Neural progenitor cell (in vitro differentiated cells): ENCODE results near the gene YTHDC1. TPM values are rescaled to one million over a fixed set of nuclear protein-coding genes. Genes with fewer than 3 reads are reported as not detected.
"Not testable (repeated sequence)": the region's sequence is repeated elsewhere in the genome, so short reads cannot be mapped to it uniquely, and the experiment has no call there.

Source experiments
- DNase-seq: peaks from one replicate; pipeline ENCODE4 v3.0.0-alpha.2; 2016; ENCODE audit warnings: low spot score
- H2AFZ ChIP-seq: fragments of 200-600 bp; sonication (generic); replicated peaks from 2 replicates; pipeline ENCODE4 v1.6.1; 2016; ENCODE audit warnings: antibody characterized with exemption
- H3F3A ChIP-seq: fragments of 200-600 bp; sonication (generic); 2 replicates; pipeline ENCODE4 v1.6.1; 2016; ENCODE audit warnings: antibody characterized with exemption, low read depth
- H3K27ac ChIP-seq: fragments of 200-600 bp; sonication (generic); 2 replicates; pipeline ENCODE4 v1.5.1; 2016; ENCODE audit warnings: mild to moderate bottlenecking
- H3K27me3 ChIP-seq: fragments of 200-600 bp; sonication (generic); 2 replicates; pipeline ENCODE4 v1.6.1; 2016; ENCODE audit warnings: mild to moderate bottlenecking, moderate library complexity
- H3K36me3 ChIP-seq: fragments of 200-600 bp; sonication (generic); 2 replicates; pipeline ENCODE4 v1.5.1; 2016
- H3K4me1 ChIP-seq: fragments of 200-600 bp; sonication (generic); 2 replicates; pipeline ENCODE4 v1.6.1; 2016; ENCODE audit warnings: mixed run types
- H3K4me2 ChIP-seq: fragments of 200-600 bp; sonication (generic); 2 replicates; pipeline ENCODE4 v1.6.1; 2016
- H3K4me3 ChIP-seq: fragments of 200-600 bp; sonication (generic); 2 replicates; pipeline ENCODE4 v1.5.1; 2016
- H3K79me2 ChIP-seq: fragments of 200-600 bp; sonication (generic); 2 replicates; pipeline ENCODE4 v1.6.1; 2016; ENCODE audit warnings: low read depth
- H3K9ac ChIP-seq: fragments of 200-600 bp; sonication (generic); 2 replicates; pipeline ENCODE4 v1.6.1; 2016
- H3K9me3 ChIP-seq: fragments of 200-600 bp; sonication (generic); 2 replicates; pipeline ENCODE4 v1.5.1; 2016; ENCODE audit warnings: low read depth
- H4K20me1 ChIP-seq: fragments of 200-600 bp; sonication (generic); 2 replicates; pipeline ENCODE4 v1.6.1; 2016; ENCODE audit warnings: low read depth
- H3K27ac Mint-ChIP-seq: 3 replicates; pipeline ENCODE4 v1.8.0; 2021; ENCODE audit warnings: mixed read lengths
- H3K27me3 Mint-ChIP-seq: 2 replicates; pipeline ENCODE4 v1.8.0; 2022; ENCODE audit warnings: low read depth, mild to moderate bottlenecking, inconsistent platforms, moderate library complexity, mixed read lengths; ENCODE audit not compliant: insufficient read depth
- H3K36me3 Mint-ChIP-seq: 3 replicates; pipeline ENCODE4 v1.8.0; 2021; ENCODE audit warnings: mixed read lengths
- H3K4me1 Mint-ChIP-seq: 3 replicates; pipeline ENCODE4 v1.8.0; 2021; ENCODE audit warnings: mixed read lengths
- H3K4me3 Mint-ChIP-seq: 3 replicates; pipeline ENCODE4 v1.8.0; 2021; ENCODE audit warnings: mild to moderate bottlenecking, moderate library complexity, mixed read lengths
- H3K9me3 Mint-ChIP-seq: 3 replicates; pipeline ENCODE4 v1.8.0; 2020; ENCODE audit warnings: mixed read lengths
- CTCF ChIP-seq: fragments of 200-600 bp; sonication (generic); IDR thresholded peaks from 2 replicates; pipeline ENCODE4 v1.5.1; 2017; ENCODE audit warnings: antibody characterized with exemption, mild to moderate bottlenecking
- EZH2 ChIP-seq: fragments of 200-600 bp; sonication (generic); IDR thresholded peaks from 2 replicates; pipeline ENCODE4 v1.6.1; 2017; ENCODE audit warnings: antibody characterized with exemption, mild to moderate bottlenecking, moderate library complexity
- EZH2phosphoT487 ChIP-seq: fragments of 200-600 bp; sonication (generic); IDR thresholded peaks from 2 replicates; pipeline ENCODE4 v1.6.1; 2017; ENCODE audit warnings: antibody characterized with exemption
- total RNA-seq: library from RNA; depleted of rRNA; stranded (reverse); fragments of >200 nt; gene quantifications from 2 replicates; pipeline ENCODE4 v1.2.3, GENCODE V29; 2015; ENCODE audit warnings: low replicate concordance

YTHDC1 gene
- total RNA-seq, 1 donor from 2014 or later: 108 TPM

GRCh38 chr4:68283095-68283494, 66.8 kb downstream of the YTHDC1 start:
- Histone ChIP-seq H3K9ac (no peak overlapping the region), H3F3A (no peaks in the 10 kb centered on the region), H2AFZ (no peak overlapping the region), H3K4me3 (no peak overlapping the region), H3K79me2 (no peaks in the 10 kb centered on the region), H3K27ac (no peak overlapping the region), H3K27me3 (no peaks in the 10 kb centered on the region), H3K4me2 (no peak overlapping the region), H3K9me3 (no peaks in the 10 kb centered on the region), H4K20me1 (no peaks in the 10 kb centered on the region), H3K4me1 (no peaks in the 10 kb centered on the region), H3K36me3 (no peaks in the 10 kb centered on the region)
- no peaks in the 10 kb centered on the region for H3K9me3 Mint-ChIP-seq
- no peaks in the 10 kb centered on the region for H3K36me3 Mint-ChIP-seq
- peaks cover 2% of the 10 kb centered on the region for H3K27me3 Mint-ChIP-seq
- DNase-seq: no peak
- TF ChIP-seq CTCF (no peak), EZH2 (no peak), EZH2phosphoT487 (no peak)
- H3K4me3 Mint-ChIP-seq: no peak overlapping the region
- H3K27ac Mint-ChIP-seq: no peak overlapping the region
- peaks cover 6% of the 10 kb centered on the region for H3K4me1 Mint-ChIP-seq

GRCh38 chr4:68281796-68282740, 67.8 kb downstream of the YTHDC1 start:
- H3K4me1 ChIP-seq, H3K27ac Mint-ChIP-seq, H3K27me3 Mint-ChIP-seq, H3K4me2 ChIP-seq, H3K9me3 ChIP-seq, H3K36me3 ChIP-seq, H3K4me1 Mint-ChIP-seq, H3K9me3 Mint-ChIP-seq, DNase-seq, H2AFZ ChIP-seq, H3K4me3 Mint-ChIP-seq, H3K36me3 Mint-ChIP-seq, H3K27me3 ChIP-seq, H3K79me2 ChIP-seq, H3K4me3 ChIP-seq, H3F3A ChIP-seq, H3K9ac ChIP-seq, H4K20me1 ChIP-seq, H3K27ac ChIP-seq: not testable (repeated sequence)

- Mint-ChIP-seq H3K9me3 (peaks cover 2% of the 10 kb centered on the region), H3K4me1 (peaks cover 3% of the 10 kb centered on the region), H3K27me3 (peaks cover 2% of the 10 kb centered on the region), H3K4me3 (no peak overlapping the region), H3K27ac (no peak overlapping the region), H3K36me3 (no peaks in the 10 kb centered on the region)
- Histone ChIP-seq H3K9ac (no peak overlapping the region), H2AFZ (peak overlapping the region; percentile 68), H3K4me3 (no peak overlapping the region), H3K79me2 (no peaks in the 10 kb centered on the region), H4K20me1 (no peaks in the 10 kb centered on the region), H3K27ac (no peak overlapping the region), H3K4me2 (no peak overlapping the region), H3F3A (no peaks in the 10 kb centered on the region), H3K36me3 (no peaks in the 10 kb centered on the region), H3K27me3 (no peaks in the 10 kb centered on the region), H3K4me1 (peaks cover 2% of the 10 kb centered on the region), H3K9me3 (no peaks in the 10 kb centered on the region)
- DNase-seq: no peak
- TF ChIP-seq CTCF (no peak), EZH2phosphoT487 (no peak), EZH2 (no peak)
These were observed 71.9 kb downstream of the YTHDC1 start for GRCh38 chr4:68278029-68278428.

GRCh38 chr4:68277627-68278026, 72.3 kb downstream of the YTHDC1 start:
- TF ChIP-seq EZH2: no peak
- TF ChIP-seq EZH2phosphoT487: no peak
- no peak for TF ChIP-seq CTCF
- Histone ChIP-seq H3K4me1 (peaks cover 6% of the 10 kb centered on the region), H2AFZ (no peak overlapping the region), H3K9ac (no peak overlapping the region), H3K27ac (no peak overlapping the region), H3K4me3 (no peak overlapping the region), H3F3A (no peaks in the 10 kb centered on the region), H3K4me2 (no peak overlapping the region), H3K79me2 (no peaks in the 10 kb centered on the region), H3K9me3 (no peaks in the 10 kb centered on the region), H3K27me3 (no peaks in the 10 kb centered on the region), H3K36me3 (no peaks in the 10 kb centered on the region), H4K20me1 (no peaks in the 10 kb centered on the region)
- H3K4me3 Mint-ChIP-seq: no peak overlapping the region
- H3K4me1 Mint-ChIP-seq: peaks cover 7% of the 10 kb centered on the region
- H3K27me3 Mint-ChIP-seq: peaks cover 2% of the 10 kb centered on the region
- no peak for DNase-seq
- H3K36me3 Mint-ChIP-seq: no peaks in the 10 kb centered on the region
- peaks cover 2% of the 10 kb centered on the region for H3K9me3 Mint-ChIP-seq
- no peak overlapping the region for H3K27ac Mint-ChIP-seq
